Middle frontal gyrus (tissue), 1 donor: ENCODE results near the gene PYROXD2.
"Not testable (repeated sequence)": the region's sequence is repeated elsewhere in the genome, so short reads cannot be mapped to it uniquely, and the experiment has no call there.

ENCODE experiments used
- DNase-seq: peaks from one replicate; pipeline ENCODE4 v3.0.0-alpha.2; 2015; ENCODE audit warnings: low spot score; ENCODE audit errors: extremely low spot score

The PYROXD2 gene

GRCh38 chr10:98394851-98395440 is 20.0 kb downstream of the PYROXD2 start:
- DNase-seq, result no peak

GRCh38 chr10:98391578-98391991 is 23.4 kb downstream of the PYROXD2 start:
- DNase-seq, result no peak

GRCh38 chr10:98391065-98391464 is 23.9 kb downstream of the PYROXD2 start:
- no peak for DNase-seq

- no peak for DNase-seq
Measured at GRCh38 chr10:98390406-98390805, 24.6 kb downstream of the PYROXD2 start.

- no peak for DNase-seq
Measured at GRCh38 chr10:98389398-98389797, 25.6 kb downstream of the PYROXD2 start.

- no peak for DNase-seq
Measured at GRCh38 chr10:98388101-98388655, 26.8 kb downstream of the PYROXD2 start.

GRCh38 chr10:98384531-98385133 is 30.4 kb downstream of the PYROXD2 start:
- DNase-seq, result no peak

GRCh38 chr10:98383869-98384268 is 31.1 kb downstream of the PYROXD2 start:
- DNase-seq, result no peak

- not testable (repeated sequence) for DNase-seq
Measured at GRCh38 chr10:98383134-98383667, 31.8 kb downstream of the PYROXD2 start.

GRCh38 chr10:98382691-98383101 is 32.3 kb downstream of the PYROXD2 start:
- no peak for DNase-seq

GRCh38 chr10:98380493-98381339 is 34.3 kb downstream of the PYROXD2 start:
- DNase-seq, result no peak

GRCh38 chr10:98378722-98379121 is 36.3 kb downstream of the PYROXD2 start:
- DNase-seq, result no peak

- DNase-seq, result no peak
Measured at GRCh38 chr10:98377536-98377935, 37.4 kb downstream of the PYROXD2 start.

GRCh38 chr10:98377001-98377400 is 38.0 kb downstream of the PYROXD2 start:
- DNase-seq, result no peak

- no peak for DNase-seq
Measured at GRCh38 chr10:98376485-98376884, 38.5 kb downstream of the PYROXD2 start.

- DNase-seq, result no peak
Measured at GRCh38 chr10:98374217-98374985, 40.6 kb downstream of the PYROXD2 start.

GRCh38 chr10:98373260-98374040 is 41.5 kb downstream of the PYROXD2 start:
- DNase-seq, result no peak

- DNase-seq, result no peak
Measured at GRCh38 chr10:98370831-98371820, 43.9 kb downstream of the PYROXD2 start.

GRCh38 chr10:98369801-98370200 is 45.2 kb downstream of the PYROXD2 start:
- DNase-seq, result no peak
